ENCODE data around the gene HPCAL1. TPM values are rescaled to one million over a fixed set of nuclear protein-coding genes. Genes with fewer than 3 reads are reported as not detected.

HPCAL1 gene
- total and polyA plus RNA-seq, 11 donors, result 18.9 to 63.2 (median 40.5) TPM

DNA sequence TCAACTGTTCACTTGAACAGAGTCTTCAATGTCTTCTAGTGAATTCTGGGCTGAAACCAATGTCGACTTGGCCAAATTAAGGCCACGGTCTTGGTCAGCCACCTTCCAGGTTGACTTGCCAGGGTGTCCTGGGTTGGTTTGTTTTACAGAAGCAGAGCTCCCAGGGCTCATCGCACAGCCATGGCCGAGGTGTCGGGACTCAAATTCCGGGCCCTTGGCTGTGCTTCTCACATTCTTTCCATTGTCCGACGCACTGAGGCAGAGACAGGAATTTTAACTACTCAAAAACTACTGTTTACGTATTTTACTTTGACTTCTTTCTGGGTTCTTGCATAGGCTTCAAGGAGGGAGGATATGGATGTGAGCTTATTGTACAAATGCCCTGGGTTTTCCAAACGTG is 51.7 kb downstream of the HPCAL1 start:
- DNase-seq, result no peak
- H3K27me3 ChIP-seq, result no peaks in the 10 kb centered on the region
- TF ChIP-seq POLR2A (IDR thresholded peaks at IDR 0.05), result no peak
- TF ChIP-seq, protein P1, sequence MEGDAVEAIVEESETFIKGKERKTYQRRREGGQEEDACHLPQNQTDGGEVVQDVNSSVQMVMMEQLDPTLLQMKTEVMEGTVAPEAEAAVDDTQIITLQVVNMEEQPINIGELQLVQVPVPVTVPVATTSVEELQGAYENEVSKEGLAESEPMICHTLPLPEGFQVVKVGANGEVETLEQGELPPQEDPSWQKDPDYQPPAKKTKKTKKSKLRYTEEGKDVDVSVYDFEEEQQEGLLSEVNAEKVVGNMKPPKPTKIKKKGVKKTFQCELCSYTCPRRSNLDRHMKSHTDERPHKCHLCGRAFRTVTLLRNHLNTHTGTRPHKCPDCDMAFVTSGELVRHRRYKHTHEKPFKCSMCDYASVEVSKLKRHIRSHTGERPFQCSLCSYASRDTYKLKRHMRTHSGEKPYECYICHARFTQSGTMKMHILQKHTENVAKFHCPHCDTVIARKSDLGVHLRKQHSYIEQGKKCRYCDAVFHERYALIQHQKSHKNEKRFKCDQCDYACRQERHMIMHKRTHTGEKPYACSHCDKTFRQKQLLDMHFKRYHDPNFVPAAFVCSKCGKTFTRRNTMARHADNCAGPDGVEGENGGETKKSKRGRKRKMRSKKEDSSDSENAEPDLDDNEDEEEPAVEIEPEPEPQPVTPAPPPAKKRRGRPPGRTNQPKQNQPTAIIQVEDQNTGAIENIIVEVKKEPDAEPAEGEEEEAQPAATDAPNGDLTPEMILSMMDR (IDR thresholded peaks at IDR 0.05), result no peak
- no peak overlapping the region for H3K27ac ChIP-seq
- peaks cover 0 to 8% (median 0%) of the 10 kb centered on the region in 9 donors for H3K36me3 ChIP-seq
- intact Hi-C loops (cut with DNase I), result no loop called here
- no peak for ATAC-seq
- H3K9me3 ChIP-seq, result no peaks in the 10 kb centered on the region
- H3K4me3 ChIP-seq, result no peak overlapping the region
- H3K4me1 ChIP-seq, result peaks cover 0 to 30% (median 0%) of the 10 kb centered on the region in 12 donors
- 94 to 97% (median 96%) methylated on average over 10 of the region's 10 CpGs for WGBS, 4 donors

- H3K27me3 ChIP-seq, result no peaks in the 10 kb centered on the region
- ATAC-seq, result no peak
- no peaks in the 10 kb centered on the region for H3K9me3 ChIP-seq
- DNase-seq, result no peak
- intact Hi-C loops (cut with DNase I), result no loop called here
- H3K27ac ChIP-seq, result no peak overlapping the region
- peaks cover 0 to 12% (median 0%) of the 10 kb centered on the region in 9 donors for H3K36me3 ChIP-seq
- WGBS, 4 donors, result 93 to 98% (median 95%) methylated on average over 16 of the region's 16 CpGs
- H3K4me3 ChIP-seq, result no peak overlapping the region
- peaks cover 0 to 20% (median 0%) of the 10 kb centered on the region in 12 donors for H3K4me1 ChIP-seq
- TF ChIP-seq, protein P1 (IDR thresholded peaks at IDR 0.05), result no peak
- no peak for TF ChIP-seq POLR2A (IDR thresholded peaks at IDR 0.05)
These were observed 53.1 kb downstream of the HPCAL1 start for GRCh38 chr2:10355471-10356438.

DNA sequence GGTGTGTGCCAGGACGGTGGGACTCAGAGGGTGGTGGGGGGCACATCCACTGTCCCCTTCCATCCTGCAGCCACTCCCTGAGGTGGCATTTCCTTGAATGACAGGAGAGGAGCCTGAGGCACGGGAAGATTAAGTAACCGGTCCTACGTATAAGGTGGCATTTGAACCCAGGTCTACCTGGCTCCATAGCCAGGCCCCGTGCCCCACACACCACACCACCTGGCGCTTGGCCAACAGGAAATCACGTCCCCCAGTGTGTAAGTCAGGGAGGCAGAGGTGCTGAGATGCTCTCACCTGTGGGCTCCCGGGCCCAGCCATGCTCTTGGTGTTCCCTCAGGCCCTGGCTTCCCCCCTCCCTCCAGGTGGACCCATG is 53.7 kb downstream of the HPCAL1 start:
- no peaks in the 10 kb centered on the region for H3K9me3 ChIP-seq
- intact Hi-C loops (cut with DNase I), result no loop called here
- peaks cover 0 to 12% (median 0%) of the 10 kb centered on the region in 9 donors for H3K36me3 ChIP-seq
- WGBS, 4 donors, result 81 to 93% (median 87%) methylated on average over 8 of the region's 8 CpGs
- ATAC-seq (no peak), DNase-seq (no peak)
- TF ChIP-seq, protein P1 (IDR thresholded peaks at IDR 0.05), result no peak
- no peak for TF ChIP-seq POLR2A (IDR thresholded peaks at IDR 0.05)
- H3K27ac ChIP-seq, result no peak overlapping the region
- H3K4me1 ChIP-seq, result peaks cover 0 to 17% (median 1%) of the 10 kb centered on the region in 12 donors
- no peak overlapping the region for H3K4me3 ChIP-seq
- no peaks in the 10 kb centered on the region for H3K27me3 ChIP-seq
